NCI-H146 treated with DMSO at 0.1 percent for 48 hours (cell line): ENCODE results near the gene CALD1.

Experiments
- DNase-seq: peaks from one replicate; lab custom pipeline; 2025; ENCODE audit not compliant: unreplicated experiment; lab: John Stamatoyannopoulos, UW

The CALD1 gene

GRCh38 chr7:134991469-134992339 is 212.3 kb downstream of the CALD1 start:
- DNase-seq: no peak

GRCh38 chr7:134992626-134993179 is 213.3 kb downstream of the CALD1 start:
- DNase-seq: no peak

GRCh38 chr7:134993877-134994456 is 214.5 kb downstream of the CALD1 start:
- no peak for DNase-seq

- DNase-seq: no peak
These were observed 216.0 kb downstream of the CALD1 start for GRCh38 chr7:134995239-134996096.

- DNase-seq: no peak
These were observed 216.7 kb downstream of the CALD1 start for GRCh38 chr7:134996097-134996550.

- DNase-seq: no peak
These were observed 217.9 kb downstream of the CALD1 start for GRCh38 chr7:134997214-134997885.

GRCh38 chr7:134999136-134999535 is 219.7 kb downstream of the CALD1 start:
- DNase-seq: no peak

- DNase-seq: no peak
These were observed 222.1 kb downstream of the CALD1 start for GRCh38 chr7:135001390-135002165.

- no peak for DNase-seq
These were observed 232.8 kb downstream of the CALD1 start for GRCh38 chr7:135012229-135012628.
